ENCODE results near the gene ELOVL1. TPM values are rescaled to one million over a fixed set of nuclear protein-coding genes. Genes with fewer than 3 reads are reported as not detected.

The ELOVL1 gene
- total and polyA plus RNA-seq, 8 donors, result 64.9 to 144 (median 80.8) TPM

DNA sequence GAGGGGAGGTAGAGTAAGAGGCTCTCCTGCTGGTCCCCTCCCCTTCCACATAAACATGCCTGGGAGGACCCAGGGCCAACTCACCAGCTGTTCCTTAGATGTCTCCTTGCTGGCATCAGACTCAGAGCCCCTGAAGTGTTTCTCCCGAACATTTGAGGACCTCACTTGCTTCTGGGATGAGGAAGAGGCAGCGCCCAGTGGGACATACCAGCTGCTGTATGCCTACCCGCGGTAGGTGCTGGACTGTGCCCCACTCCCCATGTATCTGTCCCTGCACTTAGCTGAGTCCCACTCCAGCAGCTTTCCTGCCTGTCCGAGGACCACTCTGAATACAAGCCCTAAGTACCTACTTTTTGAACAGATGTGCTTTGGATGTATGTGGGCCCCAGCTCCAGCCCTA, 29.8 kb downstream of the ELOVL1 start:
- H3K4me1 ChIP-seq, result no peaks in the 10 kb centered on the region
- no peaks in the 10 kb centered on the region for H3K36me3 ChIP-seq
- intact Hi-C loops (cut with DNase I), result no loop called here
- ATAC-seq, result no peak
- H3K27ac ChIP-seq, result no peak overlapping the region
- H3K27me3 ChIP-seq, result no peaks in the 10 kb centered on the region
- no peak for DNase-seq
- no peak overlapping the region for H3K4me3 ChIP-seq
- H3K9me3 ChIP-seq, result no peaks in the 10 kb centered on the region
- TF ChIP-seq, protein P1, sequence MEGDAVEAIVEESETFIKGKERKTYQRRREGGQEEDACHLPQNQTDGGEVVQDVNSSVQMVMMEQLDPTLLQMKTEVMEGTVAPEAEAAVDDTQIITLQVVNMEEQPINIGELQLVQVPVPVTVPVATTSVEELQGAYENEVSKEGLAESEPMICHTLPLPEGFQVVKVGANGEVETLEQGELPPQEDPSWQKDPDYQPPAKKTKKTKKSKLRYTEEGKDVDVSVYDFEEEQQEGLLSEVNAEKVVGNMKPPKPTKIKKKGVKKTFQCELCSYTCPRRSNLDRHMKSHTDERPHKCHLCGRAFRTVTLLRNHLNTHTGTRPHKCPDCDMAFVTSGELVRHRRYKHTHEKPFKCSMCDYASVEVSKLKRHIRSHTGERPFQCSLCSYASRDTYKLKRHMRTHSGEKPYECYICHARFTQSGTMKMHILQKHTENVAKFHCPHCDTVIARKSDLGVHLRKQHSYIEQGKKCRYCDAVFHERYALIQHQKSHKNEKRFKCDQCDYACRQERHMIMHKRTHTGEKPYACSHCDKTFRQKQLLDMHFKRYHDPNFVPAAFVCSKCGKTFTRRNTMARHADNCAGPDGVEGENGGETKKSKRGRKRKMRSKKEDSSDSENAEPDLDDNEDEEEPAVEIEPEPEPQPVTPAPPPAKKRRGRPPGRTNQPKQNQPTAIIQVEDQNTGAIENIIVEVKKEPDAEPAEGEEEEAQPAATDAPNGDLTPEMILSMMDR (IDR thresholded peaks at IDR 0.05), result no peak

DNA sequence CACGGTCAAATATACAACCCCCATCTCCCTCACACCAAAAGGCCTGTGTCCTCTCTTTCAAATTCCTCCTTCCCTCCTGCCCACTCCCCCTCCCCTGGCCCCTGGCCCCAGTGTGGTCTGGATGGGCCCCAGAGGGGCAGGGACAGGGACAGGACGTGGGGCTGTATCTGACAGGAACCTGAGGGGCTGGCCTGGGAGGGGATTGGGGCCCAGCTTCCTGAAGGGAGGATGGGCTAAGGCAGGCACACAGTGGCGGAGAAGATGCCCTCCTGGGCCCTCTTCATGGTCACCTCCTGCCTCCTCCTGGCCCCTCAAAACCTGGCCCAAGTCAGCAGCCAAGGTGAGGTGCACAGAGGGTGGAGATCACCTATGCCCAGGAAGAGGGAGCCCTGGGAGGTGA, 30.2 kb downstream of the ELOVL1 start, which contains the start of gene MPL:
Gene MPL, plus strand, starts transcription at position 231 of the 400 bp plus-strand sequence. Its CDS starts 31 bp downstream, at position 262.
- H3K27me3 ChIP-seq, result no peaks in the 10 kb centered on the region
- H3K4me1 ChIP-seq, result no peaks in the 10 kb centered on the region
- ATAC-seq (no peak), DNase-seq (no peak)
- TF ChIP-seq, protein P1 (IDR thresholded peaks at IDR 0.05), result no peak
- H3K27ac ChIP-seq, result no peak within 1 kb of the TSS
- intact Hi-C loops (cut with DNase I), result no loop called here
- H3K4me3 ChIP-seq, result no peak within 1 kb of the TSS
- H3K36me3 ChIP-seq, result no peaks in the 10 kb centered on the region
- H3K9me3 ChIP-seq, result no peaks in the 10 kb centered on the region

DNA sequence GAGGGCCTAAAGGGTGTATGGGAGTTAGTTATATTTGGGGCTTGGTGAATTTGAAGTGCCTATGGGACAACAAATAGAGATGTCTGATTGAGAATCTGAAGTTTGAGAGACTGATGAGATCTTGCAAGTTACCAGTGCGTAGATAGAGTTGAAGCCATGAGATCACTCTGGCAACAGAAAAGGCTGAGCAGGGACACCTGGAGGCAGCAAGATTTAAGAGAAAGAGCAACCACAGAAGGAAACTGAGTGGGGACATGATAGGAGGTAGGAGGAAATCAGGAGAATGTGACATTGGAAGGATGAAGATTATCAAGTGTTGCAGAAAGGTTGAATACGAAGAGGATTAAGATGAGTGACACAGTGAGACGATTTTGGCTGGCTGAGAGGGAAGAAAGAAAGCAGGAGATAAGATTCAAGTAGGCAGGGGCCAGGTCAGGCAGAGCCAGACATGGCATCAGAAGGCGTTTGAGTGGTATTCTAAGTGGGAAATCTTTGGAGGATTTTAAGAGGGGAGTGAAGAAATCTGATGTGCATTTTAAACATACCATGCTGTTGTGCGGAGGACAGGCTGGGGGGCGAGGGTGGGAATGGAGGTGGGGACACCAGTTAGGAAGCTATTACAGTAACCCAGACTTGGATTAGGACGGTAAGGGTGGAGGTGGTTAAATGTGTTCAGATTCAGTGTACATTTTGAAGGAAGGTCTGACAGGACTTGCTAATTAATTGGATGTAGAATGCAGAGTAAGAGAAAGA, 33.2 kb downstream of the ELOVL1 start:
- Histone ChIP-seq H3K36me3 (no peaks in the 10 kb centered on the region), H3K4me3 (no peak overlapping the region), H3K4me1 (peaks cover 0 to 12% of the 10 kb centered on the region in 2 donors), H3K27ac (no peak overlapping the region), H3K27me3 (no peaks in the 10 kb centered on the region), H3K9me3 (no peaks in the 10 kb centered on the region)
- DNase-seq, result no peak
- ATAC-seq, result no peak
- intact Hi-C loops (cut with DNase I), result no loop called here
- TF ChIP-seq, protein P1 (IDR thresholded peaks at IDR 0.05), result no peak

DNA sequence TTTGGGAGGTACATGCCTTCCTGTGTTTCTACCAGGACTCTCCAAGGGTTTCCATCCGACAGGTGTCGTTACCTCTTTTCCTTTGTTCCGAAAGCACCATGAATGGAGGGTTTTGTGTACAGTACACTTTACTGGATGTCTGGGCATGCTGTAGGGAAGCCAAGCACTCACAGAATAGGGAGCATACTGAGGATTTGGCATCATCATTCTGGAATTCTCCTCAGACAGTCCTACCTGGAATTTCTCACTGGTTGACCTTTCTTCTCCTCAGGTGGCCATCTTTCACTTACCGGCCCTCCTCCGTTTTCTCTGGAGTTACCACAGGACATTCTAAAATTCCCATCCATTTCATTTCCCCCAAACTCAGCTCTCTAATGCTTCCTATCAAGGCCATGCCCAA, 36.1 kb downstream of the ELOVL1 start:
- H3K36me3 ChIP-seq, result no peaks in the 10 kb centered on the region
- H3K27me3 ChIP-seq, result no peaks in the 10 kb centered on the region
- peaks cover 0 to 14% of the 10 kb centered on the region in 2 donors for H3K4me1 ChIP-seq
- peaks cover 0 to 4% of the 10 kb centered on the region in 2 donors for H3K9me3 ChIP-seq
- ATAC-seq (no peak), DNase-seq (no peak)
- no peak overlapping the region for H3K4me3 ChIP-seq
- intact Hi-C loops (cut with DNase I), result no loop called here
- TF ChIP-seq, protein P1 (IDR thresholded peaks at IDR 0.05), result no peak
- H3K27ac ChIP-seq, result no peak overlapping the region

DNA sequence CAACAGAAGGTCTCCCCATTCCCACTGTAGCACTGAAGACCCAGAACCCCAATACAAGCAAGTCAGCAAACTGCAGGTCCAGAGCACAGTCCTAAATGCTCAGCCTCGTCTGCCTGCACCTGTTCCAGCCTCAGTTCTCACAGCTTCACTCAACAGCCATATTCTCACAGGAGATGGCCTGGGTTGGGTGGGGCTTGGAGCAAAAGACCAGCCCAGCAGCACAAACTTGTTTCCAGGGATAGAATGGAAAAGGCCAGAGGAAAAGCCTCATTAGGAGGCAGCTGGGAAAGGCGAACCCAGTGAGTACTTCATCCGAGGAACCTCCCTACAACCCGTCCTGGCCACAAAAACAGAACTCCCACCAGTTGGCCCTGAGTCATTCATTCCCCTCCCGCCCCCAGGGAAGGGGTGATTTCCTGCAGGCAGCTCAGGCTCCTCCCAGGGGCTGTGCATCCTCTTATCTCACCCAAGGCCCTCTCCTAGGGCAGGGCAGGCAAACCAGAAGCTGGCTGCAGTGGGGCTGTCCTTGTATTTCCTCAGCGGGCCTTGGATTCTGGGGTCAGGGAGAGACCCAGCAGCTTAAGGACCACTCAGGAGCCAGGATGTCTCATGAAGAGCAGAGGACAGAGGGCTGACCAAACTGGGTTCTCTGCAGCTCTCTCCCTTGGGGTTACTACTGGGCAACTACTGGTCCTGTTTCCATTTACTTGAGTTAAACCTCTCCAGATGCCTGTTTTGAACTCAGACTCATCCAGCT, 37.6 kb downstream of the ELOVL1 start:
- H3K27ac ChIP-seq, result peak overlapping the region; percentile 38 to 46
- ATAC-seq, result peak; percentile 91
- no peaks in the 10 kb centered on the region for H3K36me3 ChIP-seq
- TF ChIP-seq, protein P1 (IDR thresholded peaks at IDR 0.05), result no peak
- no peak overlapping the region for H3K4me3 ChIP-seq
- peaks cover 0 to 14% of the 10 kb centered on the region in 2 donors for H3K4me1 ChIP-seq
- intact Hi-C loops (cut with DNase I), result no loop called here
- H3K9me3 ChIP-seq, result peaks cover 0 to 9% of the 10 kb centered on the region in 2 donors
- H3K27me3 ChIP-seq, result no peaks in the 10 kb centered on the region
- DNase-seq, result peak in 2 of 4 donors; percentile 65 to 72
